GM19035 (cell line): ENCODE measurements around the gene CAVIN2.

Experiments
- ATAC-seq: cut with Tn5 transposase; IDR thresholded peaks from one replicate; pipeline ENCODE4 v1.9.1; 2021; ENCODE audit not compliant: unreplicated experiment

CAVIN2 gene

GRCh38 chr2:191840921-191841320, 6.0 kb downstream of the CAVIN2 start:
- ATAC-seq = no peak

- ATAC-seq = no peak
Observed at GRCh38 chr2:191839918-191840804, 6.7 kb downstream of the CAVIN2 start.

GRCh38 chr2:191838526-191838925, 8.4 kb downstream of the CAVIN2 start:
- no peak for ATAC-seq

GRCh38 chr2:191836853-191837769, 9.8 kb downstream of the CAVIN2 start:
- ATAC-seq = no peak

- no peak for ATAC-seq
Observed at GRCh38 chr2:191836471-191836852, 10.4 kb downstream of the CAVIN2 start.

- no peak for ATAC-seq
Observed at GRCh38 chr2:191835539-191836350, 11.1 kb downstream of the CAVIN2 start.

- ATAC-seq = no peak
Observed at GRCh38 chr2:191835100-191835499, 11.8 kb downstream of the CAVIN2 start.

GRCh38 chr2:191833356-191833755, 13.5 kb downstream of the CAVIN2 start:
- ATAC-seq = no peak

- ATAC-seq = no peak
Observed at GRCh38 chr2:191832668-191833067, 14.2 kb downstream of the CAVIN2 start.

GRCh38 chr2:191831410-191831994, 15.4 kb downstream of the CAVIN2 start:
- no peak for ATAC-seq

GRCh38 chr2:191824398-191824797, 22.5 kb downstream of the CAVIN2 start:
- ATAC-seq = no peak

- no peak for ATAC-seq
Observed at GRCh38 chr2:191821078-191821477, 25.8 kb downstream of the CAVIN2 start.

GRCh38 chr2:191818725-191819350, 28.1 kb downstream of the CAVIN2 start:
- ATAC-seq = no peak

- ATAC-seq = no peak
Observed at GRCh38 chr2:191818133-191818532, 28.8 kb downstream of the CAVIN2 start.

GRCh38 chr2:191815010-191815409, 31.9 kb downstream of the CAVIN2 start:
- no peak for ATAC-seq

GRCh38 chr2:191813943-191814342, 32.9 kb downstream of the CAVIN2 start:
- no peak for ATAC-seq

GRCh38 chr2:191811807-191812602, 34.9 kb downstream of the CAVIN2 start:
- peak; percentile 84 for ATAC-seq

GRCh38 chr2:191806396-191806795, 40.5 kb downstream of the CAVIN2 start:
- no peak for ATAC-seq

GRCh38 chr2:191804766-191805165, 42.1 kb downstream of the CAVIN2 start:
- ATAC-seq = no peak
